Stimulated activated naive CD8-positive, alpha-beta T cell treated with anti-CD3 and anti-CD28 coated beads, Interleukin-15, Interleukin-2, amounts not matched to agents 100 ng/mL and 50 ng/mL, for 24 hours (primary cell): ENCODE results near the gene ATP11A.
"Not testable (repeated sequence)": the region's sequence is repeated elsewhere in the genome, so short reads cannot be mapped to it uniquely, and the experiment has no call there.

Source experiments
- H3K27ac Mint-ChIP-seq: one replicate; pipeline ENCODE4 v1.8.0; 2021; ENCODE audit warnings: mild to moderate bottlenecking, mixed read lengths
- H3K27me3 Mint-ChIP-seq: one replicate; pipeline ENCODE4 v1.8.0; 2021; ENCODE audit warnings: mixed read lengths
- H3K36me3 Mint-ChIP-seq: one replicate; pipeline ENCODE4 v1.8.0; 2021; ENCODE audit warnings: low read depth, mixed read lengths
- H3K4me1 Mint-ChIP-seq: one replicate; pipeline ENCODE4 v1.8.0; 2021; ENCODE audit warnings: low read depth, mixed read lengths
- H3K4me3 Mint-ChIP-seq: one replicate; pipeline ENCODE4 v1.8.0; 2021; ENCODE audit warnings: mild to moderate bottlenecking, mixed read lengths
- H3K9me3 Mint-ChIP-seq: one replicate; pipeline ENCODE4 v1.8.0; 2021; ENCODE audit warnings: mixed read lengths

The ATP11A gene

DNA sequence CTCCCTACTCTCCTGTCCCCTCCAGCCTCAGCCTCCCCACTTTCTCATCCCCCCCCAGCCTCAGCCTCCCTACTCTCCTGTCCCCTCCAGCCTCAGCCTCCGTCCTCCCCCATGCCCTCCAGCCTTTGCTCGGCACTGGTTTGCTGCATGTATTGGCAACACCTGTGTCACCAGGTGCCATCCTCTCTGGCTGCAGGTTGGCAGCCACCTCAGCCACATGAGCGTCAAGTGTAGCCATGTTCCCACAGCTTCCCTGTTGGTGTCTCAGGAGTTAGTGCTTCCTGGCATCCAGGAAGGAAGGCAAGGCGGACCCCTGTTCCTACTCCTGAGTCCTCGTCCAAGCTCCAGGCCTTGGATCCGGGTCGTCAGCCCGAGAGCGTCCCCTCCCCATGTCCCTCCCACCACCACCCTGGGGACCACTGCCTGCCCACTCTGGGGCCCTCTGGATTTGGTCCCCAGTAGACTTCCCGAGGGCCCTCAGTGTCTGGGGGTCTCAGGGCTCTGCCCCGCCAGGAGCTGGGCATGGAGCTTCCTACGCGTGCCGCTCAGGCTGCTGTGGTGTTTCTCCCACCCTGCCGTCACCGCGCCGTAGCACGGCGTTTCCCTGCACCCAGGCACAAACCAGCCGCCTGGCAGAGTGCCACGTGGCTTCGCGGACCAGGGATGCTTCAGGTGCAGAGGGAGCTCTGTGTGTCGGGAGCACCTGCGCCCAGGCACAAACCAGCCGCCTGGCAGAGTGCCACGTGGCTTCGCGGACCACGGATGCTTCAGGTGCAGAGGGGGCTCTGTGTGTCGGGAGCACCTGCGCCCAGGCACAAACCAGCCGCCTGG is 150.8 kb downstream of the ATP11A start:
- peaks cover 38% of the 10 kb centered on the region for H3K36me3 Mint-ChIP-seq
- no peaks in the 10 kb centered on the region for H3K9me3 Mint-ChIP-seq
- H3K4me3 Mint-ChIP-seq: no peak overlapping the region
- H3K4me1 Mint-ChIP-seq: no peaks in the 10 kb centered on the region
- H3K27ac Mint-ChIP-seq: no peak overlapping the region
- H3K27me3 Mint-ChIP-seq: no peaks in the 10 kb centered on the region

DNA sequence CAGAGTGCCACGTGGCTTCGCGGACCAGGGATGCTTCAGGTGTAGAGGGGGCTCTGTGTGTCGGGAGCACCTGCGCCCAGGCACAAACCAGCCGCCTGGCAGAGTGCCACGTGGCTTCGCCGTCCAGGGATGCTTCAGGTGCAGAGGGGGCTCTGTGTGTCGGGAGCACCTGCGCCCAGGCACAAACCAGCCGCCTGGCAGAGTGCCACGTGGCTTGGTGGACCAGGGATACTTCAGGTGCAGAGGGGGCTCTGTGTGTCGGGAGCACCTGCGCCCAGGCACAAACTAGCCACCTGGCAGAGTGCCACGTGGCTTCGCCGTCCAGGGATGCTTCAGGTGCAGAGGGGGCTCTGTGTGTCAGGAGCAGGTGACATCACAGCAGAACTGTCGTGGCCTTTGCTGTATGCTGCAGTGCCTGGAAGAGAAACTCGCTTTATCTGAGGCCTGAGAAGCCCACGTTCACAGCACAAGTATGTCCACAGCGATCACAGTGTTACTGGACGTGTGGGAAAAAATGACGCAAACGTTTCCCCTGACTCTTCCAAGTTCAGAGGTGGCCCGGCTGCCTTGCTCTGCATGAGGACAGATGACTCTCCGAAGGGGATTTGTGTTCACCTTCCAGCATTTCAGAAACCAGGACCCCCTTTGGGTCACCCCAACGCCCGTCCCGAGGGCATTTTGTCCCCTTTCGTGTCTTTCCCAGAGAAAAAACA is 151.6 kb downstream of the ATP11A start:
- not testable (repeated sequence) for H3K27ac Mint-ChIP-seq, H3K27me3 Mint-ChIP-seq, H3K9me3 Mint-ChIP-seq, H3K4me1 Mint-ChIP-seq, H3K4me3 Mint-ChIP-seq
- H3K36me3 Mint-ChIP-seq: peaks cover 45% of the 10 kb centered on the region

DNA sequence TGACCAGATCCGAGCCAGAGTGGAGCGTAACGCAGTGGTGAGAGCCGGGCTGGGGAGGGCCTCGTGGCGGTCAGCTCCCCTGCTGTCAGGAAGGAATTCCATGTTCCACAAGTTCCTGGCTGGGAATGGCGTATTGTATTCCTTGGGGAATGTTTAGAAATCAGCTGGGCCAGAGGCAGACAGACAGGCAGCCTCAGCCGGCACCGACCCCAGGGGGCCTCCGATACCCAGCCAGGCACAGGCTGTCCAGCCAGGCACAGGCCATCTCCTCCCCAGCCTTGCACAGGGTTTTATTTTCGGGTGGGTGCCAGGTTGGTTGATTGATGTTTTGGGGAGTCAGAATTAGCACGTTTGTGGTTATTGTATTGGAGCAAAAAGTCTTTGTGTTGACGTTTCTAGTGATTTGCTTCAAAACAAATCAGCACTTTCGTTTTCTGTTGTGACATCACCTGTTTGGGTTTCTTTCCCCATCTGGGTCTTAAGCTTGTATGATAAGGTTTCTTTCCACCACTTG is 152.6 kb downstream of the ATP11A start:
- no peaks in the 10 kb centered on the region for H3K27me3 Mint-ChIP-seq
- no peak overlapping the region for H3K4me3 Mint-ChIP-seq
- no peaks in the 10 kb centered on the region for H3K4me1 Mint-ChIP-seq
- H3K27ac Mint-ChIP-seq: no peak overlapping the region
- peaks cover 41% of the 10 kb centered on the region for H3K36me3 Mint-ChIP-seq
- no peaks in the 10 kb centered on the region for H3K9me3 Mint-ChIP-seq

DNA sequence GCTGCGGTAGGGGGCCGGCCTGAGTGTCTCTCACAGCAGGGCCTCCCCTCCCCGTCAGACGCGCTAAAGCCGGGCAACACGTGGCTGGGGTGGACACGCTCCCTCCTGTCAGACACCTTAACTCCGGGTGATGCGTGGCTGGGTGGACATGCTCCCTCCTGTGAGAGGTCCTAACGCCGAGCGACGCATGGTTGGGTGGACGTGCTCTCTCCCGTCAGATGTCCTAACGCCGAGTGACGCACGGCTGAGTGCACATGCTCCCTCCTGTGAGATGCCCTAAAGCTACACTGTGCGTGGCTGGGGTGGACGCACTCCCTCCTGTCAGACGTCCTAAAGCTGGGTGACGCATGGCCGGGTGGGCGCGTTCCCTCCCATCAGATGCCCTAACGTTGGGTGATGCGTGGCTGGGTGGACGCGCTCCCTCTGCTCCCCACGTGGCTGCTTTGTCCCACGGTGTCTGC is 153.1 kb downstream of the ATP11A start:
- H3K36me3 Mint-ChIP-seq: peaks cover 45% of the 10 kb centered on the region
- no peak overlapping the region for H3K4me3 Mint-ChIP-seq
- no peaks in the 10 kb centered on the region for H3K4me1 Mint-ChIP-seq
- H3K27ac Mint-ChIP-seq: no peak overlapping the region
- H3K27me3 Mint-ChIP-seq: no peaks in the 10 kb centered on the region
- H3K9me3 Mint-ChIP-seq: no peaks in the 10 kb centered on the region

DNA sequence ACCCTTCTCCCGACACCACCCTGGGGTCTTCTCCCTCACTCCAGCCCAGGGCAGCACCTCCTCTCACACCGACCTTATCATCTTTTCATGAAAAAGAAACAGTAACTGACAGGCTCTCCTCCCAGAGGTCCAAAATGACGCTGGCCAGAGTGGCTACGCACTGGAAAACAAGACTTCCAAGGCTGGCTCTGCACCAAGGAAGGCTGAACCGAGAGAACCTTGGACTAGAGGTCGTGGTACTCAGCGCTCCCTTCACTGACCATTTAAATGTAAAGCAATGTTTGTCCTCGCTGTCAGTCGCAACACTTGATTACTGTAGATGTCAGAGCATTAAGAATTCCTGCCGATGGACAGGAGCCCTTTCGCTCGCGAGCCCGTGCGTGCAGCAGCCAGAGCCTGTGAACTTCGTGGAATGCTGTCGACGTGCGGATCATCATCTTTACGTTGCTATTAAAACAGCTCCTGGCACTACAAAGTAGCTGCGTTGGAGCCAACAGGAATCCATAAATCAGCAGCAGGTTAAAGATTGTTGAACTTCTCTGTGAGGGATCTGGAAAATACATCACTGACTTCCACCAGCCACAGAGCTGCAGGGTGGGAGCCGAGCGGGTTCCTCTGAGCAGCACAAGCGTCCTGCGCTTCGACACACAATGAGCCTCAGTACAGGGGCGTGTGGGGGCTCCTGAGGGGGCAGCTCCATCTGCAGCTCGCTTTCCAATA is 153.7 kb downstream of the ATP11A start:
- no peaks in the 10 kb centered on the region for H3K9me3 Mint-ChIP-seq
- H3K27me3 Mint-ChIP-seq: no peaks in the 10 kb centered on the region
- H3K27ac Mint-ChIP-seq: no peak overlapping the region
- H3K36me3 Mint-ChIP-seq: peaks cover 44% of the 10 kb centered on the region
- no peaks in the 10 kb centered on the region for H3K4me1 Mint-ChIP-seq
- H3K4me3 Mint-ChIP-seq: no peak overlapping the region

DNA sequence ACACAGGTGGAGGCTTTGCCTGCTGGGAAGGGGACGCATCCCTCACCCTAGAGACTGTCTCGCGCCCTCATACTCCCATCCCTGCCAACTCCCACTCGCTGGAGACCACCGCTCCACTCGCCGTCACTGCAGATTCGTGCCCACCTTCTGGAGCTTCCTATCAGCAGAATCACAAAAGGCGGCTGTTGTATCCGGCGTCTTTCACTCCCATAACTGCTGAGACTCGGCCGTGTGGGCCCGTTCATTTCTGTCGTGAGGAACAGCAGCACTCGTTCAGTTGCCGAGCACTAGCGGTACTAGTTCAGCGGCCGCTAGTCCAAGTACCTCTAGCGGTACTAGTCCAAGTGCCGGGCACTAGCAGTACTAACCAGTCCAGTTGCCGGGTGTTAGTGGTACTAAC is 154.6 kb downstream of the ATP11A start:
- Mint-ChIP-seq H3K27ac (no peak overlapping the region), H3K4me3 (no peak overlapping the region), H3K4me1 (no peaks in the 10 kb centered on the region), H3K36me3 (peaks cover 37% of the 10 kb centered on the region), H3K27me3 (no peaks in the 10 kb centered on the region), H3K9me3 (no peaks in the 10 kb centered on the region)

DNA sequence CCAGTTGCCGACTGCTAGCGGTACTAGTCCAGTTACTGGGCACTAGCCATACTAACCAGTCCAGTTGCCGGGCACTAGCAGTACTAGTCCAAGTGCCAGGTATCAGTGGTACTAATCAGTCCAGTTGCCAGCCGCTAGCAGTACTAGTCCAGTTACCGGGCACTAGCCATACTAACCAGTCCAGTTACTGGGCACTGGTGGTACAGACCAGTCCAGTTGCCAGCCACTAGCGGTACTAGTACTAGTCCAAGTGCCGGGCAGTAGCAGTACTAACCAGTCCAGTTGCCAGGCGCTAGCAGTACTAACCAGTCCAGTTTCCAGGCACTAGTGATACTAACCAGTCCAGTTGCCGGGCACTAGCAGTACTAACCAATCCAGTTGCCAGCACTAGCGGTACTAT is 155.0 kb downstream of the ATP11A start:
- Mint-ChIP-seq H3K36me3 (peaks cover 41% of the 10 kb centered on the region), H3K27me3 (no peaks in the 10 kb centered on the region)

DNA sequence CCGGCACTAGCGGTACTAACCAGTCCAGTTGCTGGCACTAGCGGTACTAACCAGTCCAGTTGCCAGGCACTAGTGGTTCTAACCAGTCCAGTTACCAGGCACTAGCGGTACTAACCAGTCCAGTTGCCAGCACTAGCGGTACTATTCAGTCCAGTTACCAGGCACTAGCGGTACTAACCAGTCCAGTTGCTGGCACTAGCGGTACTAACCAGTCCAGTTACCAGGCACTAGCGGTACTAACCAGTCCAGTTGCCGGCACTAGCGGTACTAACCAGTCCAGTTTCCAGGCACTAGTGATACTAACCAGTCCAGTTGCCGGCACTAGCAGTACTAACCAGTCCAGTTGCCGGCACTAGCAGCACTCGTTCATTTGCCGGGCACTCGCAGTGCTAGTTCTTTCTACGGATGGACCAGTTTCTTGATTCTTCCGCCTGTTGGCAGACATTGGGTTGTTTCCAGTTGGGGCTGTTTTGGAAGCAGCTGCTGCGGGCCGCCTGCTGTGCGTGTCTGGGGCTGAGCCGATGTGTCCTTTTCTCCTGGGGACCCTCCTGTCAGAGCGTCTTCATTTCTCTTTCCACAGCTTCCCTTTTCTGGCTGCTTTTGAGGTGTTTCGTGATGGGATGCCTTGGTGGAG is 155.8 kb downstream of the ATP11A start:
- H3K36me3 Mint-ChIP-seq: peaks cover 46% of the 10 kb centered on the region
- H3K4me3 Mint-ChIP-seq: no peak overlapping the region
- no peaks in the 10 kb centered on the region for H3K9me3 Mint-ChIP-seq
- no peaks in the 10 kb centered on the region for H3K4me1 Mint-ChIP-seq
- H3K27me3 Mint-ChIP-seq: no peaks in the 10 kb centered on the region
- H3K27ac Mint-ChIP-seq: no peak overlapping the region

More for the DNA sequence above, 155.0 kb downstream of the ATP11A start:
- Mint-ChIP-seq H3K9me3 (no peaks in the 10 kb centered on the region), H3K4me3 (no peak overlapping the region), H3K4me1 (no peaks in the 10 kb centered on the region), H3K27ac (no peak overlapping the region)

DNA sequence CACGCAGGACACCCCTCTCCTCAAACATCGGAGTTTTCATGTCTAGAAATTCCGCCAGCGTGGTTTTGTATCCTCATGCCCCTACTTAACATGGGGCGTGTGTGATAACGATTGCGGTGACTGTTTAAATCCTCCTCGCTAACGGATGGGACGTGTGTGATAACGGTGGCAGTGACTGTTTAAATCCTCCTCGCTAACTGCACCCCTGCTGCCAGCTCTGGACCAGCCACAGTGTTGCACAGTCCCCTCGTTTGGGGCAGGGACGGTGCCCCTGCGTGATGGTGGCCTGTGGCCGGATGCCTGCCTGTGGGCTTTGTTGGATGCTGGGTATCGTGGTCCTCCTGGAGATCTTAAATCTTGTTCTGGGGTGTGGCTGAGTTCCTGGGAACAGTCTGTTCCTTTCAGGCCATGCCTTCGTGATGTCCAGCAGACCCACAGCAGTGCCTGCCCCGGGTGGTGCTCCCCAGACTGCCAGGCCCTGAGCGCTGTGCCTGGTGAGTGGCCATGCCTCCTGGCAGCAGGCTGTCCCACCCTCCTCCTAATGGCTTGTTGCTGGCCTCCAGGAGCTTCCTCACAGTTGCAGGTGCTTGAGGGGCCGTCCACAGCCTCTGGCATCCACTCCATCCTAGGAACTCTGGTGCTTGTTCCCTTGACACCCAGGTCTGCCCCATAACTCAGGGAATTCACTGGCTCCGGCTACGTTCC is 156.7 kb downstream of the ATP11A start:
- Mint-ChIP-seq H3K27ac (no peak overlapping the region), H3K36me3 (peaks cover 55% of the 10 kb centered on the region), H3K9me3 (no peaks in the 10 kb centered on the region), H3K27me3 (no peaks in the 10 kb centered on the region), H3K4me3 (no peak overlapping the region), H3K4me1 (no peaks in the 10 kb centered on the region)

DNA sequence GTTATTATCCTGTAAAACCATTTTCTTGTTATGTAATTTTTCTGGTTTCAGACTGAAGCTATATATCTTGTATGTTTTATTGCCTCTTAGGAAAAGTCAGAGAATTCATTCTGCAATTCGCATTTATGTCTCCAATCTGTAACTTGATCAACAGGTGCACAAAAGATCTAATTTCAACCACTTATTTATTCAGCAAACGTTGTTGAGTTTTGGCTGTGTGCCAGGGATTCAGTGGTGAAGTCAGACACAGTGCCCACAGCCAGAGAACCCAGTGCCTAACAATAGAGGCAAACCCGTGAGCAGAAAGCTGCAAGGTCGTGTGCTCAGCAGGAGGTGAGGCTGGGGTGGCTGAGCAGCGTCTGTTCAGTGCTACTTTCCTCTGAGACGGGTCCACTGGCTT is 159.7 kb downstream of the ATP11A start:
- no peaks in the 10 kb centered on the region for H3K4me1 Mint-ChIP-seq
- no peaks in the 10 kb centered on the region for H3K27me3 Mint-ChIP-seq
- H3K36me3 Mint-ChIP-seq: peaks cover 47% of the 10 kb centered on the region
- no peak overlapping the region for H3K4me3 Mint-ChIP-seq
- no peaks in the 10 kb centered on the region for H3K9me3 Mint-ChIP-seq
- H3K27ac Mint-ChIP-seq: no peak overlapping the region

DNA sequence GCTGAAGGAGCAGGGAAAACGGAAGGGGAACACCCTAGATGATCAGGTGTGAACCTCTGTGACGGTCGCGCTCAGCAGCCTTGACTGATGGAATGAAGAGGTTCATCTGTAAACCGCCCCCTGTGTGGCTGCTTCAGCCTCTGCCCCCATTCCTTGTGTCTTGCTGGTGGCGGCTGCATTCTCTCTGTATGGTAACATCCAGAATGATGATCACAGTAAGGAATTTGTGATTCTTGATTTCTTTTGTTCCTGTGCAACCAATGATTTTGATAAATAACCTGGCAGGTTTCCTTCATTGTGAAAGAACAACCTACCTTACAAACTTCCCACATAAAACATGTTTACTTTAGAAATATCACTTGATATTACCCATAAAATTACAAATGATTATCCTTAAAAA is 160.4 kb downstream of the ATP11A start:
- Mint-ChIP-seq H3K36me3 (peaks cover 52% of the 10 kb centered on the region), H3K27ac (no peak overlapping the region), H3K27me3 (no peaks in the 10 kb centered on the region), H3K4me3 (no peak overlapping the region), H3K9me3 (no peaks in the 10 kb centered on the region), H3K4me1 (no peaks in the 10 kb centered on the region)

DNA sequence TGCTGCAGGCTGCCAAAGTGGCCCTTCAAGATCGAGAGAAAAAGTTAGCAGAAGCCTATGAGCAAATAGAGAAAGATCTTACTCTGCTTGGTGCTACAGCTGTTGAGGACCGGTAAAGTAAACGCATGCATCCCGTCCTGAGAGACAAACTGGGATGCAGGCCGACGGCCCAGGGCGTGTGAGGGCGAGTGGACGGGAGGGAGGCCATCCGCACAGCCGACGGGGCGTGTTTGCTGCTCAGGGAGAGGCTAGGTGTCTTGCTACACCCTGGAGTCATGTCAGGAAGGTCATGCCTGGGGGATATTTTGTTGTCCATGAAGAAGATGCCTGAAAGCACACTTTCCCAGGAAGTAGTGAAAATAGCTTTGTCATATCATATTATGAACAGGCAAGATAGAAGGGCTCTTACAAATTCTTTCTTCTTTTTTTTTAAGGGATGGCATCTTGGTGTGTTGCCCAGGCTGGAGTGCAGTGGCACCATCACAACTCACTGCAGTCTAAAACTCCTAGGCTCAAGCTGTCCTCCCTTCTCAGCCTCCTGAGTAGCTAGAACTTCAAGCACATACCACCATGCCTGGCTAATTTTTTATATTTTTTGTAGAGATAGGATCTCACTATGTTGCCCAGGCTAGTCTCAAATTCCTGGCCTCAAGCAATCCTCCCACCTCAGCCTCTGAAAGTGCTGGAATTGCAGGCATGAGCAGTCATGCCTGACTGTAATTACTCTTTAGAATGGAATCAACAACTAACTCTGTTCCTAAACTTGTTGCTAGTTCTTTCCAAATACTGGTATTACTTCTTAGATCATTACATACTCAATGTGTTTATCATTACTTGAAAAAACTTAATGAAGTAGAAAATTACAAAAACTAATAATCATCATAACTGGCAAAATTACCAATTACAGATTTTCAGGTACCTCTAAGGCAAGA is 161.5 kb downstream of the ATP11A start:
- H3K9me3 Mint-ChIP-seq: no peaks in the 10 kb centered on the region
- H3K36me3 Mint-ChIP-seq: peaks cover 54% of the 10 kb centered on the region
- H3K4me1 Mint-ChIP-seq: no peaks in the 10 kb centered on the region
- no peaks in the 10 kb centered on the region for H3K27me3 Mint-ChIP-seq
- no peak overlapping the region for H3K4me3 Mint-ChIP-seq
- no peak overlapping the region for H3K27ac Mint-ChIP-seq

DNA sequence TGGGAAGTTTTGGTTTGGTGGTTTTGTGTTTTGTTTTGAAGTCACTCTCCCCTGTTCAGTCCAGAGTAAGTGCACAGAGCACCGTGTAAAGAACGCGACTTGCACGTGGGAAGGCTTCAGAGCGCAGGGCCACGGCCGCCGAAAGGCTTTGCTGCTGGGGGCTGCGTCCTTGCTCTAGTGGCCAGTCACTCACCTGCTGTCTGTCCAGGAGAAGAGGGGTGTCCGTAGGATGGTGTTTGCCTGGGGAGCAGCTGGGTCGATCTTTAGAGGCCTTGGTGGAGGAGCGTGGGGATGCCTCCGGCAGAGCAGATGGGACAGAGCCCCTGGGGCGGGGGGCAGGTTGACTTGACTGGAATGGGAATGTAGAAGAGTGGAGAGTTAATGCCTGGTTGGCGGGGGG is 162.6 kb downstream of the ATP11A start:
- Mint-ChIP-seq H3K36me3 (peaks cover 58% of the 10 kb centered on the region), H3K9me3 (no peaks in the 10 kb centered on the region), H3K27me3 (no peaks in the 10 kb centered on the region), H3K4me1 (no peaks in the 10 kb centered on the region), H3K27ac (no peak overlapping the region), H3K4me3 (no peak overlapping the region)
